IPS DF 19.7 (cell line): ENCODE data around the gene CREG1.

ENCODE experiments used
- DNase-seq: peaks from one replicate; pipeline ENCODE4 v3.0.0-alpha.2; 2013; ENCODE audit warnings: low read depth, low spot score

CREG1 gene

GRCh38 chr1:167532964-167533824 is 20.4 kb downstream of the CREG1 start:
- no peak for DNase-seq

GRCh38 chr1:167532375-167532774 is 21.2 kb downstream of the CREG1 start:
- DNase-seq: no peak

- DNase-seq: no peak
Measured at GRCh38 chr1:167529829-167530474, 23.6 kb downstream of the CREG1 start.

DNA sequence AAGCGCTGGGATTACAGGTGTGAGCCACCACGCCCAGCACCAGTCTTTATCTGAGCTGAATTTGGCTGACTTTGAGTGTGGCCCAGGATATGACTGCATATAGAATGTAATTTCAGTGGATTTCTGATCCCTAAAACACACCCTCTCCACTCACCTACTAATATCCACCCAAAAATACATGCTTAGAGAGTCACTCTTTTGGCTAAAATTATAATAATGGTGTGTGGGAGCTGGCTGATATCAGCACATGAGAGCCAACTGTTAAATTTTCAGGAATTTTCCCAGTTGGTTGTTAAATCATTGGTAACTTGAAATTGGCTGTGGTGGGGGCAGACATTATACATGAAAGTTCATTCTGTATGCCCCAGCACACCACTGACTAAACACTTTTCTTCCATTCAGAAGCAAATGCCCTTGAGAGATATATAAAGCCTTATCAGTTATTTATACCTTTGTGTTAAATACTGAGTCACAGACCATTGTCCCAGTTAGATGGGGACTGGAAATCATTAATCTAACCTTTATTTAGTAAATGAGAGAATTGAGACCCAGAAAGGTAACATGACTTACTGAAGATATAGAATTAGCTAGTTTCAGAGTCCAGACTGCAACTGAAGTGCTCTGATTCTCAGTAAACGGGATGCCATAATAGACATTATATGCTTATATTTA is 25.4 kb downstream of the CREG1 start:
- DNase-seq: no peak

GRCh38 chr1:167526667-167527383 is 26.7 kb downstream of the CREG1 start:
- no peak for DNase-seq

DNA sequence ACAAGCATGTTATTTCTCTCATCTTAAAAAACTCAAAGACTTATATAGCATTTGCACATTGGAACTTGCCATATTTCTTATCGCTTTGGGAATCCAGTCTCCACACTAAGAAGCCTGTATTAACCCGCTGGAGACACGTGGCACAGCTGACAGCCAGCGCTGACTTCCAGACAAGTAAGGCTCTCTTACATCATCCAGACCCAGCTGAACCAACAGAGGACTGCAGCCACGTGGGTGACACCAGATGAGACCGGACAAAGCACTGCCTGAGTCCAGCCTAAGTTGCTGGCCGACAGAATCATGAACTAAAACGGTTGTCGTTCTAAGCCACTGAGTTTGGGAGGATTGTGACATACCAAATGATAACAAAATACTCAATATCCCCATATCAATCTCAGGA is 28.9 kb downstream of the CREG1 start:
- no peak for DNase-seq

GRCh38 chr1:167522246-167522645 is 31.3 kb downstream of the CREG1 start:
- no peak for DNase-seq

GRCh38 chr1:167520711-167521206 is 32.8 kb downstream of the CREG1 start:
- DNase-seq: no peak

- DNase-seq: no peak
Measured at GRCh38 chr1:167518331-167518700, 35.2 kb downstream of the CREG1 start, which contains the start of gene CD247. CD247 (minus strand) TSS chr1:167518529; CDS start chr1:167518465, 64 bp downstream.

- no peak for DNase-seq
Measured at GRCh38 chr1:167517535-167518330, 35.8 kb downstream of the CREG1 start.

- no peak for DNase-seq
Measured at GRCh38 chr1:167516404-167517388, 36.9 kb downstream of the CREG1 start.

DNA sequence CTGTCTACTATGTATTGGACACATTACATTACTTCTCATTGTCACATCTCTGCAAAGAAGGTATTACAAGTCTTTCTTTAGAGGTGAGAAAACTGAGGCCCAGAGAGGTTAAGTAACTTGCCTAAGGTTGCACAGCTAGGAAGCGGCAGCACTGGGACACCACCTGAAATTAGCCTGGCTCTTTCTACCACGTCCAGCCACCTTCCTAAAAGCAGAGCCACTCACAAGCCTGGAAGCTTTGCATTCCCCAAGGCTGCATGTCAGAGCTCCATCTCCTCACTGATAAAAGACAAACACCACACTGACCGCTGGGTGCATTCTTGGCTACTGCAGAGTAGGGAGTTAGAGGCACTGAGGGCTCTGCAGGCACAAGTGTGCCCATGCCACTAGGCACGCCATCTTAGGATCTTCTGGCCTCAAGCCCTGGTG is 37.7 kb downstream of the CREG1 start:
- no peak for DNase-seq

DNA sequence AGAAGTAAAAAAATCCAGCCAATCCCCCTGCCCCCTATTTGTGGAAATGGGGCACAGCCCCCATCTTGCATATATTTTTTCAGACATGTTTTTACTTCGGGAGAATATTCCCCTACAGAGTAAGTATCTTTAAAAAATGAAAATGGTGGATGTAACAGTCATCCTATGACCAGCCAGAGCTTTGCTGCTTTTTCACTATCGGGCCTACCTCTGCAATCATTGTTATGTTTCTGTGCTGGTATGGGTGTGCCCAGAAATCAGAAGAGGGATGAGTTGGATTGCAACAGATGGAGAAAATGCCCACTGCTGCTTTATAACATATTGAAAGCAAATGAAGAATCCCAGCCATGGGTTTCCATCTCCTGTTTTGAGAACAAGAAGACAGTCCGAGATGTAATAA is 38.1 kb downstream of the CREG1 start:
- DNase-seq: no peak

GRCh38 chr1:167514288-167514687 is 39.3 kb downstream of the CREG1 start:
- no peak for DNase-seq

- no peak for DNase-seq
Measured at GRCh38 chr1:167512046-167512654, 41.4 kb downstream of the CREG1 start.

- DNase-seq: no peak
Measured at GRCh38 chr1:167511374-167511986, 42.1 kb downstream of the CREG1 start.

DNA sequence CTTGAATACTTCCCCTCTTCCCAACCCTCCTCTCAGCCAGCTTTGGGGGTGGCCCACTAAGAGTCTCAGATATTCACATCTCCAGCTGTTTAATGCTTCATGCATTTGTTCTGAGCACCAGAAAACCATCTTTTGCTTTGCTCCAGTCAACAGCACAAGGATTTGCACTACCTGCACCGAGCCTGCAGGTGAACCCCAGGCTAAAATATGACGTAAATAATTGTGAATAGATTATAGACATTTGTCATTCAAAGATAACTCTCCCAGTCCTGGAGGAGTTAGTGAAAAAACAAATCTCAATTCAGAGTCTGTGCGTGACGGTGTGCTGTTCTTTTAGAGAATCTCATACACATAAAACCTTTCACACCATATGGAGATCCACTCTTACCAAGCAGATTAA is 42.7 kb downstream of the CREG1 start:
- DNase-seq: no peak

GRCh38 chr1:167510244-167510643 is 43.3 kb downstream of the CREG1 start:
- DNase-seq: no peak

- DNase-seq: no peak
Measured at GRCh38 chr1:167509587-167509986, 44.0 kb downstream of the CREG1 start.
